GM19452 (cell line): ENCODE data around the gene LMAN2L.

Experiments used
- ATAC-seq: cut with Tn5 transposase; IDR thresholded peaks from one replicate; pipeline ENCODE4 v1.9.1; 2021; ENCODE audit not compliant: unreplicated experiment

LMAN2L gene

GRCh38 chr2:96739633-96740428 is at the start of gene LMAN2L:
Gene LMAN2L (minus strand): TSS chr2:96740064. CDS start chr2:96740040, 24 bp downstream.
- ATAC-seq = peak; percentile 98

GRCh38 chr2:96789245-96789617 is 49.4 kb upstream of the LMAN2L start:
- ATAC-seq = no peak

GRCh38 chr2:96788442-96789244 is 48.8 kb upstream of the LMAN2L start:
- no peak for ATAC-seq

- ATAC-seq = no peak
These were observed 47.5 kb upstream of the LMAN2L start for GRCh38 chr2:96787411-96787810.

GRCh38 chr2:96783388-96783787 is 43.5 kb upstream of the LMAN2L start:
- no peak for ATAC-seq

DNA sequence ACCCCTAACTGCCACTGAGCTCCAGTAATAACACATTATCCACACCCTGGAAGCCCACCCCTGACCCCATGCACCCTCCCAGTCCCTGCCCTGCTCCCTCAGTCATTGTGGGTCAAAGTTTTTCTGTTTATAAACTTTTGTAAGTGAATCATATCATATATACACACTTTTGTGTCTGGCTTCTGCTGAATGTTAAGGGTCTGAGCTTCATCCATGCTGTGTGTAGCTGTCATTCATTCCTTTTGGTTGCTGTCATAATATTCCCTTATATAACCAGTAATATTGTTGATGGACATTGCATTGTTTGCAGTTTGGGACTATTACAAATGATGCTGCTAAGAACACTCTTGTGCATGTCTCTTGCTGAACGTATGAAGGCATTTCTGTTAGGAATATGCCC is 35.3 kb upstream of the LMAN2L start:
- no peak for ATAC-seq

- no peak for ATAC-seq
These were observed 34.1 kb upstream of the LMAN2L start for GRCh38 chr2:96773922-96774321.

GRCh38 chr2:96772903-96773671 is 33.2 kb upstream of the LMAN2L start:
- no peak for ATAC-seq

DNA sequence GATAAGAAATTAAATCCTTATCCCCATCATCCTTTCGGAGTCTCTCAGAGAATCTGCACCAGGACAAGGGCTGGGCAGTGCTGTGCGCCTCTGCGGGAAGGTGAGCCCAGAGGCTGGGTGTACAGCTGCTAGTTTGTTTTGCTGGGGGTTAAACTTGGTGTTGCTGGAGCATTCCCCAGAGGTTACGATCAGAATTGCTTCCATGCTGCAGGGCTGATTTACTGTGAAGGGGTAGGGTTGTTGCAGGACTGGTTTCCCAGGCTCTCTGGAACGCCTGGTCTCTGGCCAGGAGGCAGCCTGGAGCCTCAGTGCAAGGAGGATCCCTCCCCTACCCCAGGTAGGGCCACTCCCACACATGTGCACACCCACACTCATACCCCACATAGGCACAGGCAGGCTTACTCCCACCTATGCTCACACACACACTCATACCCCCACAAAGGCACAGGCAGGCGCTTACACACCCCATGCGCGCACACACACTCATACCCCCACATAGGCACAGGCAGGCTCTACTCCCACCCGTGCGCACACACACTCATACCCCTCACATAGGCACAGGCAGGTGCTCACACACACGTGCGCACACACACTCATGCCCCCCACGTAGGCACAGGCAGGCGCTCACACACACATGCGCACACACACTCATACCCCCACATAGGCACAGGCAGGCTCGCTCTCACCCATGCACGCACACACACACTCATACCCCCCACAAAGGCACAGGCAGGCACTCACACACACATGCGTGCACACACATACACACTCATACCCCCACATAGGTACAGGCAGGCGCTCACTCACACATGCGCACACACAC is 32.1 kb upstream of the LMAN2L start:
- no peak for ATAC-seq

DNA sequence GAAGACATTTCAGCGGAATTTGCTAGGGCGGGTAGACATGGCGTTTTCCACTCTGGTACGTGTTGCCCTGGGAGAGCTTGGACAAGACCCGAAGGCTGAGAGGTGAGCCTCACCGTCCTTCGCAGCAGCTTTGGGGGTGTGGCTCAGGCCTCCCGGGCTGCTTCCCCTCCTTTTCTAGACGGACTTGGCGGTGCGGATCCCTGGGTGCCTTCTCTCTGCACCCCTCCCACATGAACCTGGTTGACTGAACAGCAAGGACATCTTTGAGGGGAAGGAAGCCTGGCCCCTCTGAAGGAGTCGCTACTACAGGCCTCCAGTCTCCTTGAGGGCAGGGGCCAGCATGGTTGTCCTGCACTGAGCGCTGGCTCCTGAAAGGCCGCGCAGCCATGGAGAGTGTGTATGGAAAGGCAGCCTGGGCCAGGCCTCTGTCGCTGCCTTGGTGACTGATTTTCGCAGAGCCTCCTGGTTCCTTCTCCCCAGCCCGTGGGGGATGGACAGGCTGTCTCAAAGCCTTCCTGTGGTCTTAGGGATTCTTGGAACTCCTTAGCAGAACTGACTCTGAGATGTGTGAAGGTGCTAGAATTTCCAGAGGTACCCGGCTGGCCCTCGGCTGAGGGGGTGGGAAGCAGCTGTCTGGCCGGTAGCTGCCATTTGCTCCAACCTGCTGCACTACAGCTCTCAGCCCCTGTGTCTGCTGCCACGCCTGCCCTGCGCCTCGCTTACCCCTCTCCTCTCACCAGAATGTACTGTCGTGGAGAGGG is 30.8 kb upstream of the LMAN2L start:
- no peak for ATAC-seq

DNA sequence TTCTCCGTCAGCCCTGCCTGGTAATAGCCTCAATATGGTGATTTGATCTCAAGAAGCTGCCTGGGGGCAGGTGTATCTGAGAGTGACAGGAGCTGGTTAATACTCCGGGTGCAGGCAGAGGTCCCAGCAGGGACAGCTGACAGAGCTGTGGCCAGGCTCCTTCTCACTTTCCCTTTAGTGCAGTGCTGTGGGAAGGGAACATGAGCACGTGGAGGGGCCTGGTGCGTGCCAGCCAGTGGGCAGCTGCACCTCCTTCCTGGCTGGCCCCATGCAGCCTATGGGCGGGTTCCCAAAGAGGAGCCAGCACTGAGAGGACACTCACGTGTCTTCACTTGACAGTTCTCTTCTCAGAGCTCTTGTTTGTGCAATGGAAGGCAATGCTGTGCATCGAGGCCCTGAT is 29.9 kb upstream of the LMAN2L start:
- ATAC-seq = no peak

GRCh38 chr2:96768083-96768561 is 28.3 kb upstream of the LMAN2L start:
- no peak for ATAC-seq

DNA sequence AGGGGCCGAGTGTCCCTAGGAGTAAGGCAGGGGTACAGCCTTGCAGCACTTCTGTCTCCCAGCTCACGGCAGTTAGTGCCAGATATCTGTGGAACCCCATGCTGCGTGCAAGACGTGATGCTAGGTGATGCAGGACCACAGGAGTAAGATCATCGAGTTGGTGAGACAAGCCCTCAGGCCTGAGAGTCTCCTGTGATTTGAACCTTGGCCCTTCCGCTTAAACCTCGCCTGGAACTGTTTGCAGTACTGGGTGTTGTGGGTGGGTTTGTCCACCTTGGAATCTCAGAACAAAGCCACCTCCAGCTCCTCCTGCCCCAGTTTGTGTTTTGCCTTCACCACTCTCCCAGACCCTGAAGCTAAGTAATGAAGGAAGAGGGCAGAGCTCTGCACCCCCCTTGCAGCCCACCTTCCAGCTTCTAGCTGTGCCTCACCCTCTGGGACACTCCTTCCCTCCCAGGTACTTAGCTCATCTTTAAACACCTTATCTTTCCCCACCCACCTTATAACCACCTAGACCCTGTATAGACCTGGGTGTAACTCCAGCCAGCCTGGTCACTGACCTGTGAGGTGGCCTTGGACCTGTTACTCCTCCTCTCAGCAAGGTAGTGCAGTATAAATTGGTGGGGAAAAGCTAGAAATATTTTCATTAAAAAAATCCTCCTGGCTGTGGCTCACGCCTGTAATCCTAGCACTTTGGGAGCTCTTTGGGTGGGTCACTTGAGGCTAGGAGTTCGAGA is 27.4 kb upstream of the LMAN2L start:
- ATAC-seq = no peak

GRCh38 chr2:96764253-96764637 is 24.4 kb upstream of the LMAN2L start:
- ATAC-seq = no peak

DNA sequence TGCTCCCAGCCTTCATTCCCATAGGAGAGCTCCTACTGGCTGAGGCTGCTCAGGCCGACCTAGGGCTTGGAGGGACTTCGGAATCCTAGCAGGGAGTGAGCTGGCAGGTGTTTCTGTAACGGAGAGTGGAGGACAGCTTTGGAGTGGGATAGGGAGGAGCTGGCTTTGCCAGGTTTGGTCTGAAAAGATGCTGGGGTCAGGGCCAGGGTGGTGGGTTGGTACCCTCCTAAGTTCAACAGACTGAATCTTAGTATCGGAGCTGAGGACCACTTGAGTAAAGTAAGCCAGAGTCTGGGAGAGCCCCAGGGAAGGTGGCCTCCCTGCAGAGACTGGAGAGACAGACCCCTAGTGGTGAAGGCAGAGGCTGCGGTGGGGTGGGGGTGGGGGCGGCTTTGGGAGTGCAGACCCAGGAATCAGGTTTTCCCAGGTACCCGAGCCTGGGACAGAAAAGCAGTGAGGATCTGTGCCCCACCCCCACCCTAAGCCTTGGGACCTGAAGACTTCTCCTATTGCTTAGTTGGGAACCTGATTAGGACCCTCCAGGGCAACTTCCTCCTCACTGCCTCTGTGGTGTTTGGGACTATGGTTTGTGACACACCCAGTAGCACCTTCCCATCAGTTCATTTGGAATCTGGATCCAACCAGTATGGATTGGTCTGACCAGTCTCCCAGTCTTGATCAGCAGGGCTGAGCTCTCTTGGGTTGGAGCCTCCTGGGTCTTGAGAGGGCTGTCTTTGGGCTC is 23.8 kb upstream of the LMAN2L start:
- ATAC-seq = no peak

DNA sequence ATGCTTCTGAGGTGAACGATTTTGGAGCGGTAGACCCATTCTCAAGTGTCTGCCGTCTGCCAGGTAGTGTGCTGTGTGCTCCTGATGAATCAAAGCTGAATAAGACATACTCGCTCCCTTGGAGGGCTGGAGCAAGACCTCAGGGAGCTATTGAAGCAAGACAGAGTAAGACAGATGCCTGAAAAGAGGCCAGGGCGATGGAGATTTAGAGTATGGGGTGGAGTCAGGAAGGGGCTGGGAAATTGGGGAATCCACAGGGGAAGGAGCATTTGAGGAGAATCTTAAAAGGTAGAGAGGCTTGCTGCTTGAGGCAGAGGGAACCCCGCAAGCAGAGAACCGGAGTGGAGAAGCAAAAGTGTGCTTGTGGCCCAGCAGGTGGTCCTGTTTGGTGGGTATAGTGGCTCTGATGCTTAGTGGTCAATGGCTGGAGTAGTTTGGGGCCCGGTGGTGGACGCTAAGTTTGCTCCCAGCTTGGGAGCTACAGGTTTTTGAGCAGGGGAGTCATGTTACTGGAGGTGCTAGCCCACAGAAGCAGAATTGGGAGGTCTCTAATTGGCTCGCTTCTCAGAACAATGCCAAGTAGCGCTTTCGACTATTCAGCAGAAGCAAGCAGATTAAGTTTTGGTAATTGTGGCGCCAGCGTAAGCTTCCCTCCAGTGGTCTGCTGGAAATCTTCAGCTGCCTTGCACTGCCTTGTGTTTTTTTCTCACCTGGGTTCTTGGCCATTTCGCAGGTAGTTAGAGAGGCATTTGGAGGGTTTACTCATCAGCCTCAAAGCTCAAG is 22.9 kb upstream of the LMAN2L start:
- no peak for ATAC-seq

GRCh38 chr2:96760986-96761832 is 21.3 kb upstream of the LMAN2L start:
- ATAC-seq = peak; percentile 4
